ENCODE data around the gene C5orf46.
"Not testable (repeated sequence)": the region's sequence is repeated elsewhere in the genome, so short reads cannot be mapped to it uniquely, and the experiment has no call there.

C5orf46 gene

GRCh38 chr5:147893820-147894219, 12.5 kb downstream of the C5orf46 start:
- DNase-seq: no peak

DNA sequence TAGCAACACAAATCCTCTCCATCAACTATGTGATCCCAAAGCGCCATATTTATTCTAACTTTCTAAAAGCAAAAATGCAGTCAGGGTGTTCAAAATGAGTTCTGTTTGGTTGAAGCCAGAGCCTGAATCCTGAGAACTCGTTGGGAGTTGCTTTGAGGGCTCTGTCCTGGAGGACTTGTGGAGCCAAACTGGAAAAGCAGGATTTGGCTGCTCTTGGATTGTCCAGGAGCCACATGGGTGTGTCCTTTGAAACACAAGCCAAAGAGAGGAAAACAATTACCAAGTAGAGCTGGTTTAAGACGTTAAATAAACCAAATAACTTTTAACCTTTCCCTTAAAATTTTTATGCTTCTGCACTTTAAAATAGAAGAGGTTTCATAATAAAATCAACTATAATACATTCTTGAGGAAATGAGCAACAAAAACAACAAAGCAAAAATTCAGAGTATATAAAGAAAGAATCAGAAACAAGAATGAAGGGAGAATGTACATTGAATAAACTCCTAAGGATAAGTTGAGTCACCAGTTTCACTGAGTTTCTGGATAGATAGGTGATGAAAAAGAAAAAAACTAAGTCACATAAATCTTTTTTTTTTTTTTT, 13.5 kb downstream of the C5orf46 start:
- no peak for DNase-seq

- DNase-seq: no peak
Measured at GRCh38 chr5:147887930-147888329, 18.4 kb downstream of the C5orf46 start.

- DNase-seq: no peak
Measured at GRCh38 chr5:147887026-147887627, 19.2 kb downstream of the C5orf46 start.

DNA sequence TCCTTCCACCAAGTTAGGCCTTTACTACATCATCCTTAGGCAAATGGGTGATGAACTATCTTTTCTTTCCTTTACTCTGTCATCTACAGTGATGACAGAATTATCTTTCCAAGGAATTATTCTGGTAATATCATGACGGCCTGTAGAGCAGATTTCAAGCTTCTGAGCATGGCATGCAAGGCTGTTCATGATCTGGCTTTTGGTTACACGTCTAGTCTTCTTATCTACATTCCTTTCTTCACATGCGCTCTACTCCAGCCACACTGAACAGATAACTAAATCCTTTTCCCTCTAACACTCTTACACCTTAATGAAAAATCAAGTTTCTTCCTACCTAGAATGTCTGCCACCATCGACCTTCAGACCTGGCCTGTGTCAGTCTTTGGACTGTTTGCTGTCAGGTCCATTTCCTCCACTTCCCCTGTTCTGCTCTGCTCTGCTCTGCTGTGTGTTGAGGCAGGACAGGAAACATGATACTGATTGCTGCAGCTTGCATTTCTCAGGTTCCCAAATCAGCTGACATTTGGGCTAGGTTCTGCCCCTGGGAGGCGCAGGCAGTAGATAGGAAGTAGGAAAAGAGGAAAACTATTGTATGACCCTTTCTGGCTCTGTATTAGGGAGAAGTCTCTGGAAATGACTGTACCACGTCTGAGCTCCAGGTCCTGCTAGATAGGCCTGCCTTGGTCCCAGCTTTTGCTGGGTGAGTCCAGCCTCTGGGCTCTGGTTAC, 23.6 kb downstream of the C5orf46 start:
- no peak for DNase-seq

DNA sequence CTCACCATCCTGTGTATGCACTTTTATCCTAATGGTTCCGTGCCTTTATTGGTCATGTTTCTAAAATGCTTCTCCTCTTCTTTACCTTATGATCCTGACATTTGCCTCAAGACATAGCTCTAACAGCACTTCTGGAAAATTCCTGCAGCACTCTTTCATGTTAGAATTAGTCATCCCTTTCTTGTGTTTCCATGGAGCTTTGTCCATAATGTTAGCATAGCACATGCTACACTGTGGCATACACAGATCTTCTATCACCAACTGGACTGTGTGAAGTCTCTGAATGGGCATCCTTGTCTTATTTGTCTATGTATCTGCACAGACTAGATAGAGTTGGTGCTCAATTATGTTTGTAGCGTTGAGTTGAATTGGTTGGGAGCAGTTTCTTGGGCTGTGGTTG, 25.9 kb downstream of the C5orf46 start:
- DNase-seq: no peak

- DNase-seq: no peak
Measured at GRCh38 chr5:147879784-147880183, 26.6 kb downstream of the C5orf46 start.

DNA sequence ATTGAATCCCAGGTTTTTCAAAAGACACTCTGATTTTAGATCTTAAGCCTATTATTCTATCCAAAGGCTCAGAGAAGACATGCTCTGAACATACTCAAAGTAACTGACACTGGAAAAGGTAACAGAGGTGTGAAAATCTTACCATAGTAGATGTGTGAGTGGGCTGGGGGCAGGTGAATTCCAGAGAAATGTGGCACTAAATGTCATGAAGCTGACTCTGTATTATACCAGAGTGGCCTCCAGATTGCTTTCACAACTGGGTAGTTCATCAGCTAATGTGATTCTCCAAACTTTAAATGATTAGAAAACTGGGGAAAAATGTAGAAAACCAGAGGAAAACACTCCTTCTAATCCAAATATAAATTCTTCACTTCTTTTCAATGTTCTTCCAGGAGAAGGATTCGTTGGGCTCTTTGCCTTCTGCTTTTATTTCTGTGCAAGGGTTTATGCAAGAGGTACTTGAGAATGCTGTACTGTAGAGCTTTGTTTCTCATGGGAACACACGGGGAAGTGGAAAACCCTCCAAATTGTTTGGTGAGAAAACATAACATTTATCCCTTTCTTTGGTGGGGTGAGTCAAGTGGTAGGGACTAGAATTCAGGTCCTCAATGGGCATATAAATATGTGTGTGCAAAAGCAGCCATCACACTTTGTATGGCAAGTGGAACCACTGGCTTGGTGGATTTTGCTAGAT, 28.1 kb downstream of the C5orf46 start, which contains the start of gene SCGB3A2:
SCGB3A2 (plus strand) TSS at position 646 of the 694 bp plus-strand sequence. CDS start 93 bp downstream, outside the sequence.
- no peak for DNase-seq

- no peak for DNase-seq
Measured at GRCh38 chr5:147876626-147877025, 29.7 kb downstream of the C5orf46 start.

DNA sequence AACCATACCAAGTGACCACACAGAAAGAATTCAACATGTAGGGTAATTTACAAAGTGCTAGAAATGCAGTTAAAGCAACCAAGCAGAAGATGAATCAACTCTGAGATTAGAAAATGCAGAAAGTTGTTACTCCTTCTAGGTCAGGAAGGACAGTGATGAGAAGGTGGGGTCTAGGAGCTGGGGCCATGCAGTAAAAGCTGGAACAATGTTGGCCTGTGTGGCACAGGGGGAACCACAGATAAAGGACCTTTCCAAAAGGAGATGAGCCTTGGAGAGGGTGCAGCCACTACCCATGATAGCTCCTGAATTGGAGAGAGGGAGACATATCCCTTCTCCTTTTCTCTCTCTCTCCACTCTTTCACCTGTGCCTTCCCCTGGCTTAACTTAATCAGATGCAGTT, 30.2 kb downstream of the C5orf46 start:
- DNase-seq: no peak

- no peak for DNase-seq
Measured at GRCh38 chr5:147874910-147875367, 31.4 kb downstream of the C5orf46 start.

DNA sequence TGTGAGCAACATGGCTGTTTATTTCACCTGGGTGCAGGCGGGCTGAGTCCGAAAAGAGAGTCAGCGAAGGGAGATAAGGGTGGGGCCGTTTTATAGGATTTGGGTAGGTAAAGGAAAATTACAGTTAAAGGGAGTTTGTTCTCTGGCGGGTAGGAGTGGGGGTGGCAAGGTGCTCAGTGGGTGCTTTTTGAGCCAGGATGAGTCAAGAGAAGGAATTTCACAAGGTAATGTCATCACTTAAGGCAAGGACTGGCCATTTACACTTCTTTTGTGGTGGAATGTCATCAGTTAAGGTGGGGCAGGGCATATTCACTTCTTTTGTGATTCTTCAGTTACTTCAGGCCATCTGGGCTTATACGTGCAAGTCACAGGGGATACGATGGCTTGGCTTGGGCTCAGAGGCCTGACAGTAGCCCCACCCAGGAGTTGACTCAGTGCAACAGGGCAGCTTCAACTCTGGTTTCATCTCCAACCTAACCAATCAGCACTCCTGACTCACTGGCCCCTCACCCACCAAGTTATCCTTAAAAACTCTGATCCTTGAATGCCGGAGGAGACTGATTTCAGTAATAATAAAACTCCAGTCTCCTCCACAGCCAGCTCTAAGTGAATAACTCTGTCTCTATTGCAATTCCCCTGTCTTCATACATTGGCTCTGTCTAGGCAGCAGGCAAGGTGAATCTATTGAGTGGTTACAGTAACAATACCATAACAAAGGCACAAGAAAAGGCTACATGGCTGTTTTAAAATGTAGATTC, 32.0 kb downstream of the C5orf46 start:
- not testable (repeated sequence) for DNase-seq

- DNase-seq: not testable (repeated sequence)
Measured at GRCh38 chr5:147872744-147873435, 33.4 kb downstream of the C5orf46 start.

- DNase-seq: not testable (repeated sequence)
Measured at GRCh38 chr5:147871980-147872549, 34.3 kb downstream of the C5orf46 start.

DNA sequence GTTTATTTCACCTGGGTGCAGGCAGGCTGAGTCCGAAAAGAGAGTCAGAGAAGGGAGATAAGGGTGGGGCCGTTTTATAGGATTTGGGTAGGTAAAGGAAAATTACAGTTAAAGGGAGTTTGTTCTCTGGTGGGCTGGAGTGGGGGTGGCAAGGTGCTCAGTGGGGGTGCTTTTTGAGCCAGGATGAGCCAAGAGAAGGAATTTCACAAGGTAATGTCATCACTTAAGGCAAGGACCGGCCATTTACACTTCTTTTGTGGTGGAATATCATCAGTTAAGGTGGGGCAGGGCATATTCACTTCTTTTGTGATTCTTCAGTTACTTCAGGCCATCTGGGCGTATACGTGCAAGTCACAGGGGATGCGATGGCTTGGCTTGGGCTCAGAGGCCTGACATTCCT, 36.4 kb downstream of the C5orf46 start:
- DNase-seq: not testable (repeated sequence)

DNA sequence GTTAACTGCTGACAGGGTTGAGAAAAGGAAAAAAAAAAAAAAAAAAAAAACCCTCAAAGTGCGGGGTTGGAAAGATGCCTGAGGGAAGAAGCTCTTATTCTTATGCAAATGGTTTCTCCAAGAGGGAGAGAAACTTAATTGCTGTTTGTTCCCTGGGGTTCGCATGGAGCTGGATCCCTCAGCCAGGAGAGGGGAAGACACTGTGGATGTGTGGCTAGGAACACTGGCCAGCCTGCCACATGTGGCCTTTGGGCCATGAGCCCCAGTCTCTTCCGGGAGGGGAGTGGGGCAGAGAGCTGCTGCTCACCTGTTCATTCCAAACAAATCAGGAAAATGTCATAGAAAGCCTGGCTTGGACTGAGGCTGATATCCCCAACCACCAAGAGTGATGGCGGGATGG, 37.2 kb downstream of the C5orf46 start:
- DNase-seq: no peak

- no peak for DNase-seq
Measured at GRCh38 chr5:147863454-147864158, 42.7 kb downstream of the C5orf46 start.

DNA sequence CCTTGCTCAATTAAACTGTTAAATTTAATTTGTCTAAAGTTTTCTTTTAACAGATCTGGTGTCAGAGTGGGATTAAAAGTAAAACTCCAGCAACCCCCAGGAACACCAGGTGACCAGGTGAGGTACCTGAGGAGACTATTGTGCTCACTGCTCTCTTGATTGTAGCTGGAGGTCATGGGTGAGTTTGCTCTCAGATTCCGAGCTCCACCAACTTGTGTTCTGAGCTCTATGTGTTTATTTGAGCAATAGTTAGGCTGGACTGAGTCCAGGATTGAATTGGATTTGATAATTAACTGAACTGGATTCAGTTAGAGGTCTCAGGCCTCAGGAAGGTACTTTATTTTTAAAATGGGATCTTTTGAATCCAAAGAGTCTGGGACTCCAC, 45.7 kb downstream of the C5orf46 start:
- no peak for DNase-seq

DNA sequence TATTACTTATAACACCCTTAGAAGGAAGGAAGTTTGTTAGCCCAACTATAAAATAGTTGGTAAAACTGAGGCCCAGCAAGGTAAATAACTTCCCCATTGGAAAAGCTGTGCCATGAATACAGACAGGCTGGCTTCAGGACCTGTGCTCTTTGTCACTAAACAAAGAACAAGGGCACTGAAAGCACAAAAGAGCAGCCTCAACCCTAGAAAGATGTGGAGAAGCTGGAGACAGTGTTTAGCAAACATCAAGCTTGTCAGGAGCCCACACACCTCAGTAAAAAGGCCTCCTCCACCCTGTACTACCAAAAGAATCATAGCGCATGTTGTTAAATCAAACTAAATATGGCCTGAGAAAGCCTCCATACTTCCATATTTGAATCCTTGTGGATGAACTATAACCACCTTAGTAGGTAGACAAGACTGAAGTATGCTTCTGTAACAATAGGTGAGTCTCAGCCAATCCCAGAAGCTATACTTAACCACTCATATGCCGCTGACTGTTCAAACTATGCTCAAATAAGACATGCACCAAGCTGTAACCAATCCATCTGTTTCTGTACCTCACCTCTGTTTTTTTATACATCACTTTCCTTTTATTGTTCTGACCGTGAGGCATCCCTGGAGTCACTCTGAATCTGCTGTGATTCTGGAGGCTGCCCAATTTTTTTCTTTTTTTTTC, 46.2 kb downstream of the C5orf46 start:
- no peak for DNase-seq

- no peak for DNase-seq
Measured at GRCh38 chr5:147858565-147858964, 47.8 kb downstream of the C5orf46 start.
